HepG2 (cell line): ENCODE data around the gene WDR47. TPM values are rescaled to one million over a fixed set of nuclear protein-coding genes. Genes with fewer than 3 reads are reported as not detected.

Source experiments
- AGO1 ChIP-seq: fragments of 200-400 bp; formaldehyde crosslinking; IDR thresholded peaks from 2 replicates; pipeline ENCODE4 v1.6.1; 2017; ENCODE audit warnings: mild to moderate bottlenecking, low read depth, low read length, moderate library complexity; ENCODE audit not compliant: poor library complexity, severe bottlenecking
- ATM ChIP-seq: fragments of 450-650 bp; IDR thresholded peaks from 2 replicates; pipeline ENCODE4 v1.7.1; 2017; ENCODE audit warnings: mild to moderate bottlenecking, borderline replicate concordance
- CCDC6 ChIP-seq: sonication (generic); formaldehyde crosslinking; IDR thresholded peaks from 2 replicates; pipeline ENCODE4 v1.8.1; 2022; ENCODE audit warnings: mild to moderate bottlenecking, missing genetic modification reagents, moderate library complexity
- CREM ChIP-seq, 2 experiments: sonication (generic) in 1 of 2; formaldehyde crosslinking in 1 of 2; IDR thresholded peaks; 2 replicates each; pipeline versions ENCODE4 v1.4.0 to v1.6.1; 2016 to 2020; ENCODE audit warnings: antibody characterized with exemption in 1 of 2, mild to moderate bottlenecking in 1 of 2, missing genetic modification reagents in 1 of 2
- ETV5 ChIP-seq: IDR thresholded peaks from 2 replicates; pipeline ENCODE4 v1.6.1; 2018; ENCODE audit warnings: missing biosample characterization, missing genetic modification reagents, inconsistent platforms, borderline replicate concordance
- HNRNPUL1 ChIP-seq: fragments of 200-400 bp; formaldehyde crosslinking; IDR thresholded peaks from 2 replicates; pipeline ENCODE4 v1.6.1; 2017; ENCODE audit warnings: low read depth, mild to moderate bottlenecking, low read length, moderate library complexity
- JUNB ChIP-seq: sonication (generic); formaldehyde crosslinking; IDR thresholded peaks from 2 replicates; pipeline ENCODE4 v1.8.0; 2022; ENCODE audit warnings: missing genetic modification reagents, mild to moderate bottlenecking, borderline replicate concordance
- MED13 ChIP-seq: sonication (generic); formaldehyde crosslinking; IDR thresholded peaks from 2 replicates; pipeline ENCODE4 v1.5.0; 2020; ENCODE audit warnings: missing genetic modification reagents
- NFIB ChIP-seq: sonication (generic); formaldehyde crosslinking; IDR thresholded peaks from 2 replicates; pipeline ENCODE4 v1.9.0; 2021; ENCODE audit warnings: missing genetic modification reagents, mild to moderate bottlenecking, borderline replicate concordance
- POLR2AphosphoS2 ChIP-seq: IDR thresholded peaks from 2 replicates; pipeline ENCODE4 v1.6.1; 2011; ENCODE audit warnings: low read depth, low read length, improper control_type of control experiment
- SMYD3 ChIP-seq: sonication (generic); formaldehyde crosslinking; IDR thresholded peaks from 2 replicates; pipeline ENCODE4 v1.8.1; 2023; ENCODE audit warnings: mild to moderate bottlenecking, missing genetic modification reagents
- SNAI1 ChIP-seq: sonication (generic); formaldehyde crosslinking; IDR thresholded peaks from 2 replicates; pipeline ENCODE4 v1.5.0; 2020; ENCODE audit warnings: mild to moderate bottlenecking, missing genetic modification reagents, borderline replicate concordance
- SRSF1 ChIP-seq: fragments of 200-400 bp; formaldehyde crosslinking; optimal IDR thresholded peaks from 2 replicates; pipeline ENCODE3; 2017; ENCODE audit warnings: mild to moderate bottlenecking, low read depth, low read length, moderate library complexity
- SRSF4 ChIP-seq: fragments of 200-400 bp; formaldehyde crosslinking; IDR thresholded peaks from one replicate; pipeline ENCODE4 v1.6.1; 2018; ENCODE audit warnings: mild to moderate bottlenecking, low read depth, low read length, moderate library complexity; ENCODE audit not compliant: poor library complexity, severe bottlenecking
- SRSF9 ChIP-seq: fragments of 200-400 bp; formaldehyde crosslinking; IDR thresholded peaks from 2 replicates; pipeline ENCODE4 v1.6.1; 2018; ENCODE audit warnings: borderline replicate concordance, mild to moderate bottlenecking, low read depth, low read length; ENCODE audit not compliant: insufficient read depth, poor library complexity, severe bottlenecking
- TGIF2 ChIP-seq: IDR thresholded peaks from 2 replicates; pipeline ENCODE4 v1.6.1; 2016; ENCODE audit warnings: control low read depth, missing compliant biosample characterization
- ZNF740 ChIP-seq: sonication (generic); formaldehyde crosslinking; IDR thresholded peaks from 2 replicates; pipeline ENCODE4 v1.4.0; 2020; ENCODE audit warnings: missing genetic modification reagents
- ZNF773 ChIP-seq: sonication (generic); formaldehyde crosslinking; IDR thresholded peaks from 2 replicates; pipeline ENCODE4 v1.4.0; 2020; ENCODE audit warnings: missing genetic modification reagents, borderline replicate concordance
- ZNF792 ChIP-seq: IDR thresholded peaks from 2 replicates; pipeline ENCODE4 v1.6.1; 2016
- ZNF878 ChIP-seq: sonication (generic); formaldehyde crosslinking; IDR thresholded peaks from 2 replicates; pipeline ENCODE4 v1.8.1; 2023; ENCODE audit warnings: mild to moderate bottlenecking, missing genetic modification reagents, moderate library complexity
- ZSCAN21 ChIP-seq: sonication (generic); formaldehyde crosslinking; IDR thresholded peaks from 2 replicates; pipeline ENCODE4 v1.8.0; 2022; ENCODE audit warnings: mild to moderate bottlenecking, missing genetic modification reagents, moderate library complexity, borderline replicate concordance
- polyA plus RNA-seq, 8 experiments: library from polyadenylated mRNA; depleted of rRNA in 3 of 8; stranded (reverse) in 7 of 8; unstranded in 1 of 8; fragments of >200 nt; fragmentation: Illumina TruSeq in 4 of 8; extraction: Trizol in 4 of 8; gene quantifications; 2 replicates each; pipeline versions ENCODE4 v1.2.1 to v1.2.3, GENCODE V29; 2011 to 2016; ENCODE audit warnings: low read depth in 4 of 8, missing spikeins in 1 of 8, mixed read lengths in 1 of 8; ENCODE audit not compliant: insufficient read depth in 1 of 8
- total RNA-seq, 5 experiments: library from RNA; depleted of rRNA; stranded (reverse); fragments of >200 nt; fragmentation: Illumina TruSeq; extraction: Trizol; gene quantifications; 2 replicates each; pipeline ENCODE4 v1.2.3, GENCODE V29; 2016; ENCODE audit warnings: low read depth in 1 of 5
- TF ChIP-seq, protein P1 (sequence below), 2 experiments: sonication (generic) in 1 of 2; formaldehyde crosslinking in 1 of 2; IDR thresholded peaks; 2 replicates each; pipeline versions ENCODE4 v1.4.0 to v1.6.1; 2018 to 2020; ENCODE audit warnings: missing genetic modification reagents in 2 of 2, borderline replicate concordance in 1 of 2, low read depth in 1 of 2, mild to moderate bottlenecking in 1 of 2, missing biosample characterization in 1 of 2
- TF ChIP-seq, protein P2 (sequence below): sonication (generic); formaldehyde crosslinking; IDR thresholded peaks from 2 replicates; pipeline ENCODE4 v1.4.0; 2020; ENCODE audit warnings: missing genetic modification reagents

Gene WDR47
- total and polyA plus RNA-seq, 2 of the 13 experiments (the other 11 are each of a cell fraction or from before 2014, with no cell fraction given) = 4.3 to 5.9 TPM

GRCh38 chr1:109075531-109076490 is 33.9 kb upstream of the WDR47 start, which contains the start of gene TAF13 (continued):
- TF ChIP-seq TGIF2 (peak; percentile 91), CREM (IDR thresholded peaks at IDR 0.05) (peak; percentile 93), CREM (CRISPR knock-in tag; IDR thresholded peaks at IDR 0.05) (no peak), SRSF4 (no peak), HNRNPUL1 (no peak), POLR2AphosphoS2 (no peak), SRSF9 (no peak), SNAI1 (CRISPR knock-in tag) (no peak), ETV5 (CRISPR knock-in tag) (peak; percentile 95), ZNF878 (CRISPR knock-in tag) (peak; percentile 64; the same call in 1 of the 2 replicates), ZSCAN21 (peak; percentile 25; the same call in 1 of the 2 replicates), SMYD3 (no peak), MED13 (CRISPR knock-in tag) (no peak), NFIB (no peak), ZNF792 (CRISPR knock-in tag) (peak; percentile 85), ZNF740 (CRISPR knock-in tag) (no peak), ZNF773 (CRISPR knock-in tag) (no peak), CCDC6 (peak; percentile 72; the same call in 1 of the 2 replicates), ATM (no peak), JUNB (CRISPR knock-in tag) (no peak), SRSF1 (peak; percentile 68), AGO1 (no peak)
- TF ChIP-seq, protein P1, sequence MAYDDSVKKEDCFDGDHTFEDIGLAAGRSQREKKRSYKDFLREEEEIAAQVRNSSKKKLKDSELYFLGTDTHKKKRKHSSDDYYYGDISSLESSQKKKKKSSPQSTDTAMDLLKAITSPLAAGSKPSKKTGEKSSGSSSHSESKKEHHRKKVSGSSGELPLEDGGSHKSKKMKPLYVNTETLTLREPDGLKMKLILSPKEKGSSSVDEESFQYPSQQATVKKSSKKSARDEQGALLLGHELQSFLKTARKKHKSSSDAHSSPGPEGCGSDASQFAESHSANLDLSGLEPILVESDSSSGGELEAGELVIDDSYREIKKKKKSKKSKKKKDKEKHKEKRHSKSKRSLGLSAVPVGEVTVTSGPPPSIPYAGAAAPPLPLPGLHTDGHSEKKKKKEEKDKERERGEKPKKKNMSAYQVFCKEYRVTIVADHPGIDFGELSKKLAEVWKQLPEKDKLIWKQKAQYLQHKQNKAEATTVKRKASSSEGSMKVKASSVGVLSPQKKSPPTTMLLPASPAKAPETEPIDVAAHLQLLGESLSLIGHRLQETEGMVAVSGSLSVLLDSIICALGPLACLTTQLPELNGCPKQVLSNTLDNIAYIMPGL (CRISPR knock-in tag; IDR thresholded peaks at IDR 0.05; ENCODE audit: borderline replicate concordance in 1 of 2, low read depth in 1 of 2) = peak; percentile 88 to 90; a peak in 2 of 4 replicates
- TF ChIP-seq, protein P2, sequence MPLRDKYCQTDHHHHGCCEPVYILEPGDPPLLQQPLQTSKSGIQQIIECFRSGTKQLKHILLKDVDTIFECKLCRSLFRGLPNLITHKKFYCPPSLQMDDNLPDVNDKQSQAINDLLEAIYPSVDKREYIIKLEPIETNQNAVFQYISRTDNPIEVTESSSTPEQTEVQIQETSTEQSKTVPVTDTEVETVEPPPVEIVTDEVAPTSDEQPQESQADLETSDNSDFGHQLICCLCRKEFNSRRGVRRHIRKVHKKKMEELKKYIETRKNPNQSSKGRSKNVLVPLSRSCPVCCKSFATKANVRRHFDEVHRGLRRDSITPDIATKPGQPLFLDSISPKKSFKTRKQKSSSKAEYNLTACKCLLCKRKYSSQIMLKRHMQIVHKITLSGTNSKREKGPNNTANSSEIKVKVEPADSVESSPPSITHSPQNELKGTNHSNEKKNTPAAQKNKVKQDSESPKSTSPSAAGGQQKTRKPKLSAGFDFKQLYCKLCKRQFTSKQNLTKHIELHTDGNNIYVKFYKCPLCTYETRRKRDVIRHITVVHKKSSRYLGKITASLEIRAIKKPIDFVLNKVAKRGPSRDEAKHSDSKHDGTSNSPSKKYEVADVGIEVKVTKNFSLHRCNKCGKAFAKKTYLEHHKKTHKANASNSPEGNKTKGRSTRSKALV (CRISPR knock-in tag) = no peak
